Activated naive CD4-positive, alpha-beta T cell (primary cell): ENCODE results near the gene VSTM2L.

ENCODE experiments used
- DNase-seq, 4 experiments: peaks; one replicate each; lab custom pipeline; 2025; lab: John Stamatoyannopoulos, UW

Gene VSTM2L

GRCh38 chr20:37878835-37879599 is 23.9 kb upstream of the VSTM2L start:
- no peak for DNase-seq

GRCh38 chr20:37879843-37880242 is 23.1 kb upstream of the VSTM2L start:
- no peak for DNase-seq

- DNase-seq: no peak
Observed at GRCh38 chr20:37880726-37881591, 22.0 kb upstream of the VSTM2L start.

- DNase-seq: no peak
Observed at GRCh38 chr20:37881601-37882343, 21.2 kb upstream of the VSTM2L start.

- no peak for DNase-seq
Observed at GRCh38 chr20:37882961-37883712, 19.8 kb upstream of the VSTM2L start.

- DNase-seq: no peak
Observed at GRCh38 chr20:37885042-37885441, 17.9 kb upstream of the VSTM2L start.

- no peak for DNase-seq
Observed at GRCh38 chr20:37885593-37886503, 17.1 kb upstream of the VSTM2L start.

- DNase-seq: no peak
Observed at GRCh38 chr20:37886851-37887297, 16.1 kb upstream of the VSTM2L start.

GRCh38 chr20:37888641-37889040 is 14.3 kb upstream of the VSTM2L start:
- DNase-seq: no peak

- no peak for DNase-seq
Observed at GRCh38 chr20:37890108-37890507, 12.8 kb upstream of the VSTM2L start.

GRCh38 chr20:37890643-37891042 is 12.3 kb upstream of the VSTM2L start:
- DNase-seq: no peak

- DNase-seq: no peak
Observed at GRCh38 chr20:37892001-37892400, 10.9 kb upstream of the VSTM2L start.

- no peak for DNase-seq
Observed at GRCh38 chr20:37893566-37894241, 9.2 kb upstream of the VSTM2L start.

GRCh38 chr20:37894454-37894853 is 8.5 kb upstream of the VSTM2L start:
- no peak for DNase-seq

- no peak for DNase-seq
Observed at GRCh38 chr20:37895166-37895565, 7.8 kb upstream of the VSTM2L start.

GRCh38 chr20:37896932-37897548 is 5.9 kb upstream of the VSTM2L start:
- no peak for DNase-seq

GRCh38 chr20:37898233-37899104 is 4.5 kb upstream of the VSTM2L start:
- no peak for DNase-seq
